OCI-LY7 (cell line): ENCODE results near the gene CDK2. TPM values are rescaled to one million over a fixed set of nuclear protein-coding genes. Genes with fewer than 3 reads are reported as not detected.
A peak's percentile ranks its signal among the peaks of the same experiment; 100 is the strongest.

Experiments
- BruUV-seq: library from RNA; stranded (reverse); fragments of 400-500 nt; replicated peaks from 2 replicates; lab custom pipeline; 2021; lab: Mats Ljungman, UMichigan
- CTCF ChIA-PET: fragments of 300-600 bp; sonication (Branson Sonifier 250); formaldehyde crosslinking; loops from one replicate; lab custom pipeline; 2022; ENCODE audit warnings: antibody characterized with exemption; ENCODE audit not compliant: unreplicated experiment; lab: Charles Lee
- POLR2A ChIA-PET: fragments of 300-600 bp; sonication (Branson Sonifier 250); formaldehyde crosslinking; loops from one replicate; lab custom pipeline; 2022; ENCODE audit warnings: antibody characterized with exemption; lab: Charles Lee
- DNase-seq: peaks from one replicate; pipeline ENCODE4 v3.0.0-alpha.2; 2015; ENCODE audit warnings: low spot score
- H2AFZ ChIP-seq: fragments of 200-600 bp; sonication (generic), shearing (Covaris generic); 2 replicates; pipeline ENCODE4 v1.6.1; 2014; ENCODE audit warnings: mild to moderate bottlenecking, antibody characterized with exemption, low read length, moderate library complexity
- H3K27ac ChIP-seq: fragments of 200-600 bp; sonication (generic); 2 replicates; pipeline ENCODE4 v1.5.1; 2014; ENCODE audit warnings: mixed run types, low read depth, mild to moderate bottlenecking, moderate library complexity, low read length, inconsistent platforms; ENCODE audit not compliant: poor library complexity, severe bottlenecking
- H3K36me3 ChIP-seq: fragments of 200-600 bp; sonication (generic); 2 replicates; pipeline ENCODE4 v1.6.1; 2014; ENCODE audit warnings: mild to moderate bottlenecking, antibody characterized with exemption, low read length, moderate library complexity, mixed read lengths; ENCODE audit not compliant: insufficient read depth
- H3K4me1 ChIP-seq: fragments of 200-600 bp; sonication (generic); 2 replicates; pipeline ENCODE4 v1.5.1; 2014; ENCODE audit warnings: mild to moderate bottlenecking, low read length; ENCODE audit not compliant: insufficient read depth, poor library complexity, severe bottlenecking
- H3K4me2 ChIP-seq: fragments of 200-600 bp; sonication (generic); 2 replicates; pipeline ENCODE4 v1.6.1; 2014; ENCODE audit warnings: mild to moderate bottlenecking, low read length
- H3K4me3 ChIP-seq: fragments of 200-600 bp; sonication (generic); 2 replicates; pipeline ENCODE4 v1.5.1; 2014; ENCODE audit warnings: mild to moderate bottlenecking, low read depth, low read length; ENCODE audit not compliant: poor library complexity, severe bottlenecking
- H3K79me2 ChIP-seq: fragments of 200-600 bp; sonication (generic); 2 replicates; pipeline ENCODE4 v1.6.1; 2016; ENCODE audit warnings: low read depth, mild to moderate bottlenecking, low read length, moderate library complexity, mixed read lengths; ENCODE audit not compliant: insufficient read depth
- H3K9me2 ChIP-seq: fragments of 200-600 bp; sonication (generic); 2 replicates; pipeline ENCODE4 v1.6.1; 2016; ENCODE audit warnings: mild to moderate bottlenecking, low read length, mixed read lengths; ENCODE audit not compliant: insufficient read depth
- H3K9me3 ChIP-seq: fragments of 200-600 bp; sonication (generic); 2 replicates; pipeline ENCODE4 v1.6.1; 2014; ENCODE audit warnings: mild to moderate bottlenecking, mixed run types, low read length, mixed read lengths
- H4K20me1 ChIP-seq: fragments of 200-600 bp; sonication (generic); 2 replicates; pipeline ENCODE4 v1.6.1; 2014; ENCODE audit warnings: mild to moderate bottlenecking, antibody characterized with exemption, low read length, moderate library complexity, mixed read lengths; ENCODE audit not compliant: insufficient read depth
- EZH2phosphoT487 ChIP-seq: fragments of 200-600 bp; sonication (generic); IDR thresholded peaks from 2 replicates; pipeline ENCODE4 v1.6.1; 2018; ENCODE audit warnings: low read depth, borderline replicate concordance, mild to moderate bottlenecking, mixed run types, antibody characterized with exemption, low read length, moderate library complexity, mixed read lengths
- intact Hi-C: fragments of 100-400 bp; cut with micrococcal nuclease; formaldehyde crosslinking; loops from one replicate; pipeline ENCODE4 v1.10.0; 2022; ENCODE audit not compliant: unreplicated experiment
- total RNA-seq, 2 experiments: library from RNA; depleted of rRNA in 1 of 2; stranded (reverse); fragments of >200 nt in 1 of 2; shearing (Covaris generic) in 1 of 2; gene quantifications; 2 replicates each; pipeline ENCODE4 v1.2.3, GENCODE V29; 2014 to 2022
- TF ChIP-seq, protein P1 (sequence below): fragments of 200-600 bp; sonication (generic); conservative IDR thresholded peaks from 2 replicates; pipeline ENCODE4 v1.5.1; 2014; ENCODE audit warnings: mild to moderate bottlenecking, antibody characterized with exemption, low read length, moderate library complexity, mixed read lengths

The CDK2 gene
- total RNA-seq, 2 experiments from 2014 or later = 68.1 to 81.4 TPM

- no peak for DNase-seq
- Histone ChIP-seq H3K4me2 (no peak overlapping the region), H2AFZ (no peak overlapping the region), H3K36me3 (peaks cover 10% of the 10 kb centered on the region), H3K4me1 (peaks cover 26% of the 10 kb centered on the region), H3K79me2 (peaks cover 15% of the 10 kb centered on the region; the same call in 1 of the 2 replicates), H3K4me3 (no peak overlapping the region), H3K27ac (no peak overlapping the region), H3K9me3 (no peaks in the 10 kb centered on the region), H4K20me1 (0 out of 2 replicates have a peak, but pooled peaks cover 6% of the 10 kb centered on the region), H3K9me2 (no peaks in the 10 kb centered on the region)
- no peak for TF ChIP-seq EZH2phosphoT487
- TF ChIP-seq, protein P1, sequence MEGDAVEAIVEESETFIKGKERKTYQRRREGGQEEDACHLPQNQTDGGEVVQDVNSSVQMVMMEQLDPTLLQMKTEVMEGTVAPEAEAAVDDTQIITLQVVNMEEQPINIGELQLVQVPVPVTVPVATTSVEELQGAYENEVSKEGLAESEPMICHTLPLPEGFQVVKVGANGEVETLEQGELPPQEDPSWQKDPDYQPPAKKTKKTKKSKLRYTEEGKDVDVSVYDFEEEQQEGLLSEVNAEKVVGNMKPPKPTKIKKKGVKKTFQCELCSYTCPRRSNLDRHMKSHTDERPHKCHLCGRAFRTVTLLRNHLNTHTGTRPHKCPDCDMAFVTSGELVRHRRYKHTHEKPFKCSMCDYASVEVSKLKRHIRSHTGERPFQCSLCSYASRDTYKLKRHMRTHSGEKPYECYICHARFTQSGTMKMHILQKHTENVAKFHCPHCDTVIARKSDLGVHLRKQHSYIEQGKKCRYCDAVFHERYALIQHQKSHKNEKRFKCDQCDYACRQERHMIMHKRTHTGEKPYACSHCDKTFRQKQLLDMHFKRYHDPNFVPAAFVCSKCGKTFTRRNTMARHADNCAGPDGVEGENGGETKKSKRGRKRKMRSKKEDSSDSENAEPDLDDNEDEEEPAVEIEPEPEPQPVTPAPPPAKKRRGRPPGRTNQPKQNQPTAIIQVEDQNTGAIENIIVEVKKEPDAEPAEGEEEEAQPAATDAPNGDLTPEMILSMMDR = no peak
- BruUV-seq = no TSS peak
- intact Hi-C loops = no loop called here
- CTCF ChIA-PET = no interaction called here
- POLR2A ChIA-PET = no interaction called here
These were observed 2.9 kb upstream of the CDK2 start for GRCh38 chr12:55963760-55964159.

DNA sequence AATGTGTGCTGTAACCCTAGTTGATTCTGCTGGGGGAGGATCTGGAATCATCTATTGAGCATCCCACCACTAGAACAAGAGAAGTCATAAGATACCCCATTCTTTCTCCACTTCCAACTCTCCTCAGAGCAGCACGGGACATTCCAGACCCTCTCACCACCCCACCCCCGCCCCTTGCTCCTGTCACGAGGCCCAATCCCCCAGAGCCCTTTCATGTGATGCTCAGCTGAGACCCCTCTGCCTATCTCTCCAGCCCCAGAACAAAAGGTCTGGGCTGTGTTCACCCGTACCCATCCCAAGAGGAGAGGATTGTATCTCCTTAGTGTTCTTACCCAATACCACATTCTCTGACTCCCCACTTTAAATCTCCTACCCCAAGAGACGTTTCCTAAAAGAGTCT, 1.4 kb upstream of the CDK2 start:
- ChIA-PET CTCF (no interaction called here), POLR2A (no interaction called here)
- Histone ChIP-seq H4K20me1 (0 out of 2 replicates have a peak, but pooled peaks cover 6% of the 10 kb centered on the region), H3K9me2 (no peaks in the 10 kb centered on the region), H3K36me3 (peaks cover 22% of the 10 kb centered on the region), H3K4me2 (no peak overlapping the region), H3K79me2 (peaks cover 15% of the 10 kb centered on the region; the same call in 1 of the 2 replicates), H3K4me3 (no peak overlapping the region), H3K9me3 (no peaks in the 10 kb centered on the region), H3K4me1 (peaks cover 28% of the 10 kb centered on the region), H2AFZ (peak overlapping the region; percentile 91; the same call in 1 of the 2 replicates), H3K27ac (no peak overlapping the region)
- no peak for DNase-seq
- intact Hi-C loops = no loop called here
- no peak for TF ChIP-seq EZH2phosphoT487
- TF ChIP-seq, protein P1 = no peak
- BruUV-seq = no TSS peak

GRCh38 chr12:55965941-55966407, 656 bp upstream of the CDK2 start, which contains the start of gene PMEL:
PMEL (minus strand) TSS chr12:55966042; CDS start chr12:55966011, 31 bp downstream.
- intact Hi-C loops = loop anchor here (2.0 kb wide), 1 partner anchor 33 kb away; no protein-coding TSS in a partner anchor
- no peak for DNase-seq

More at GRCh38 chr12:55965941-55966407, 656 bp upstream of the CDK2 start, which contains the start of gene PMEL:
- peak within 1 kb of the TSS; percentile 91 for H2AFZ ChIP-seq
- no peaks in the 10 kb centered on the region for H3K9me2 ChIP-seq
- peak within 1 kb of the TSS; percentile 91 for H3K4me3 ChIP-seq
- TF ChIP-seq, protein P1 = no peak
- TF ChIP-seq EZH2phosphoT487 = no peak
- ChIA-PET POLR2A (interaction anchor here (0.5 kb wide), 1 partner anchor 86 kb away, joined by 4 read pairs; no protein-coding TSS in a partner anchor), CTCF (no interaction called here)
- no TSS peak for BruUV-seq
- peak within 1 kb of the TSS; percentile 37 for H3K27ac ChIP-seq
- H3K4me2 ChIP-seq = peak within 1 kb of the TSS; percentile 96
- peaks cover 24% of the 10 kb centered on the region for H3K36me3 ChIP-seq
- H3K9me3 ChIP-seq = no peaks in the 10 kb centered on the region
- H3K4me1 ChIP-seq = peaks cover 28% of the 10 kb centered on the region
- H3K79me2 ChIP-seq = peaks cover 15% of the 10 kb centered on the region; the same call in 1 of the 2 replicates
- H4K20me1 ChIP-seq = 0 out of 2 replicates have a peak, but pooled peaks cover 6% of the 10 kb centered on the region
